ENCODE results near the gene MAPK8IP3. TPM values are rescaled to one million over a fixed set of nuclear protein-coding genes. Genes with fewer than 3 reads are reported as not detected.

MAPK8IP3 gene
- polyA plus RNA-seq, 3 donors, result 1.1 to 185 (median 2.1) TPM

DNA sequence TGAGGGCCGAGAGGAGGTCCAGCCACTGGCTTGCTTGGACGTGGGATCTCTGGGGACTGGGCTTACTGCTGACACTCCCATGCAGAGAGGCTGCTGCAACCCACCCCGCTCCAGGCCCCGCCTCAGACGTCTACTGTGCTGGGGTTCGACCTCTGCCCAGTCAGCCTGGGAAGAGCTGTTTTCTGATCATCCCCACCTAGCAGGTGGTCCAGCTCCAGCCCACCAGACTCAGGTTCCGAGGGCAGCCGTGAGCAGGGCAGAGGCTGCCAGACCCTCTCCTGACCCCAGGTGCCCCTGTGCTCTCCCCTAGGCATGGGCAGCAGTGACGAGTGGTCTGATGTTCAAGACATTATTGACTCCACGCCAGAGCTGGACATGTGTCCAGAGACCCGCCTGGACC is 41.9 kb downstream of the MAPK8IP3 start:
- no peaks in the 10 kb centered on the region for H3K27me3 ChIP-seq (ENCODE audit: control insufficient read depth in 2 of 2, insufficient read depth in 2 of 2, low read length in 2 of 2)
- H3K79me2 ChIP-seq (ENCODE audit: insufficient read depth, low read length), result no peaks in the 10 kb centered on the region
- intact Hi-C loops (cut with micrococcal nuclease), result no loop called here
- no peak overlapping the region for H2AFZ ChIP-seq (ENCODE audit: insufficient read depth, low read depth, low read length, poor library complexity, severe bottlenecking)
- no peaks in the 10 kb centered on the region for H3K9me3 ChIP-seq (replicated peaks in 1 of 2; ENCODE audit: control insufficient read depth in 1 of 2, insufficient read depth in 1 of 2, low read length in 2 of 2)
- TF ChIP-seq, protein P1, sequence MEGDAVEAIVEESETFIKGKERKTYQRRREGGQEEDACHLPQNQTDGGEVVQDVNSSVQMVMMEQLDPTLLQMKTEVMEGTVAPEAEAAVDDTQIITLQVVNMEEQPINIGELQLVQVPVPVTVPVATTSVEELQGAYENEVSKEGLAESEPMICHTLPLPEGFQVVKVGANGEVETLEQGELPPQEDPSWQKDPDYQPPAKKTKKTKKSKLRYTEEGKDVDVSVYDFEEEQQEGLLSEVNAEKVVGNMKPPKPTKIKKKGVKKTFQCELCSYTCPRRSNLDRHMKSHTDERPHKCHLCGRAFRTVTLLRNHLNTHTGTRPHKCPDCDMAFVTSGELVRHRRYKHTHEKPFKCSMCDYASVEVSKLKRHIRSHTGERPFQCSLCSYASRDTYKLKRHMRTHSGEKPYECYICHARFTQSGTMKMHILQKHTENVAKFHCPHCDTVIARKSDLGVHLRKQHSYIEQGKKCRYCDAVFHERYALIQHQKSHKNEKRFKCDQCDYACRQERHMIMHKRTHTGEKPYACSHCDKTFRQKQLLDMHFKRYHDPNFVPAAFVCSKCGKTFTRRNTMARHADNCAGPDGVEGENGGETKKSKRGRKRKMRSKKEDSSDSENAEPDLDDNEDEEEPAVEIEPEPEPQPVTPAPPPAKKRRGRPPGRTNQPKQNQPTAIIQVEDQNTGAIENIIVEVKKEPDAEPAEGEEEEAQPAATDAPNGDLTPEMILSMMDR (IDR thresholded peaks at IDR 0.05), result no peak
- Mint-ChIP-seq H3K27ac (peak overlapping the region in 1 of 7 donors; percentile 31), H3K4me3 (no peak overlapping the region), H3K4me1 (no peaks in the 10 kb centered on the region), H3K27me3 (ENCODE audit: low read depth in 3 of 3) (peaks cover 0 to 1% (median 0%) of the 10 kb centered on the region in 3 donors), H3K9me3 (peaks cover 0 to 2% (median 0%) of the 10 kb centered on the region in 7 donors), H3K36me3 (peaks cover 74 to 100% of the 10 kb centered on the region in 2 donors)
- no peak overlapping the region for H3K4me3 ChIP-seq (replicated peaks in 1 of 3; ENCODE audit: low read depth in 2 of 3, low read length in 3 of 3)
- DNase-seq, result no peak
- H3K36me3 ChIP-seq (replicated peaks in 1 of 2; ENCODE audit: control insufficient read depth in 1 of 2, insufficient read depth in 2 of 2, low read length in 2 of 2), result peaks cover 89 to 92% of the 10 kb centered on the region in 2 donors
- no peak overlapping the region for H3K4me2 ChIP-seq (replicated peaks; ENCODE audit: extremely low read depth, low read length, poor library complexity, severe bottlenecking)
- H3K4me1 ChIP-seq (ENCODE audit: control insufficient read depth in 1 of 2, insufficient read depth in 2 of 2, low read length in 2 of 2), result no peaks in the 10 kb centered on the region
- 97% methylated on average over 10 of the region's 11 CpGs for WGBS (ENCODE audit: insufficient coverage)
- H3K27ac ChIP-seq (ENCODE audit: low read depth in 1 of 2, low read length in 2 of 2), result no peak overlapping the region
- no peak overlapping the region for H3K9ac ChIP-seq (ENCODE audit: insufficient read depth, low read length, poor library complexity, severe bottlenecking)
- peaks cover 26% of the 10 kb centered on the region for H4K20me1 ChIP-seq (ENCODE audit: insufficient read depth, low read length)

DNA sequence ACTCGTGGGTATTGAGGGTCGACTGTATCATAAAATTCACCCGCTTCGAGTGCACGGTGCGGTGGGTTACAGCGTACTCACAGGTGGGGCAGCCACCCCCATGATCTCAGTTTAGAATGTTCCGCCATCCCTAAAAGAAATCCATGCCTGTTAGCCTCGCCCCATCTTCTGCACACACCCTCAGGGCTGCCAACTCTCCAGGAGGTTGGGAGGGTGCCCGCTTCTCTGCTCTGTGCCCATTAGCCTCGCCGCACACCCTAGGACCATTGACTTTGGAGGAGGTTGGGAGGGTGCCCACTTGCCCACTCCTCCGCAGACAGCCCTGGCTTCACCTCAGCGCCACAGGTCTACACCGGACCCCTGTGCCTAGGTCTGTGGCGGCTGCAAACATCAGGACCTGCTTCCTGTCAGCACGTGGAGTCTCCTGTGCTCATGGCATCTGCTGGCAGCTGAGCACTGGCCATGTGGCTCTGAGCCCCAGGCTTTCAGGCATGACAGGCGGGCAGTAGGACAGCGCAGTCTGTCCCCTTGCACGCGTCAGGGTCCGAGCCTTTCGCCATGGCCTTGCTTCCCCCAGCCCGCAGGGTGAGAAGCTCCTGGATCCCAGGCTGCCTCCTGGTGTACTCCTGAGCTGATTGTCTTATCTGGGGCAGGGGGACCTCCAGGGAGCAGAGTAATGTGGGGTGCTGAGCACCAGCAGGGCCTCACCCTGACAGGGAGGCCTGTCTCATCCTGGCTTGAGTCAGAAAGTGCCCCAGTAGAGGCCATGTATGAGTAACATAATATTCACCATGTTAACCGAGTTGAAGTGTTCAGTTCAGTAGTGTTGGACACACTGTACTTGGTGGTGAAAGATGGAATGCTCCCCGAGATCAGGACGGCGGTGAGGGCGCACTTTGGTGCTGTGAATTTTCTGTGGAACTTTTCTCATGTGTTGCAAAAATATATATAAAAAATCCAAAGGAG is 43.4 kb downstream of the MAPK8IP3 start:
- no peak for DNase-seq
- no peak overlapping the region for H3K4me3 ChIP-seq (replicated peaks in 1 of 3; ENCODE audit: low read depth in 2 of 3, low read length in 3 of 3)
- H3K79me2 ChIP-seq (ENCODE audit: insufficient read depth, low read length), result no peaks in the 10 kb centered on the region
- no peaks in the 10 kb centered on the region for H3K27me3 ChIP-seq (ENCODE audit: control insufficient read depth in 2 of 2, insufficient read depth in 2 of 2, low read length in 2 of 2)
- Mint-ChIP-seq H3K4me3 (no peak overlapping the region), H3K27me3 (ENCODE audit: low read depth in 3 of 3) (peaks cover 0 to 1% (median 0%) of the 10 kb centered on the region in 3 donors), H3K27ac (no peak overlapping the region), H3K9me3 (peaks cover 0 to 2% (median 0%) of the 10 kb centered on the region in 7 donors), H3K36me3 (peaks cover 69 to 95% of the 10 kb centered on the region in 2 donors), H3K4me1 (no peaks in the 10 kb centered on the region)
- peaks cover 77 to 89% of the 10 kb centered on the region in 2 donors for H3K36me3 ChIP-seq (replicated peaks in 1 of 2; ENCODE audit: control insufficient read depth in 1 of 2, insufficient read depth in 2 of 2, low read length in 2 of 2)
- 98% methylated on average over 20 of the region's 29 CpGs for WGBS (ENCODE audit: insufficient coverage)
- peaks cover 22% of the 10 kb centered on the region for H4K20me1 ChIP-seq (ENCODE audit: insufficient read depth, low read length)
- intact Hi-C loops (cut with micrococcal nuclease), result no loop called here
- TF ChIP-seq, protein P1 (IDR thresholded peaks at IDR 0.05), result no peak
- no peak overlapping the region for H2AFZ ChIP-seq (ENCODE audit: insufficient read depth, low read depth, low read length, poor library complexity, severe bottlenecking)
- H3K27ac ChIP-seq (ENCODE audit: low read depth in 1 of 2, low read length in 2 of 2), result no peak overlapping the region
- no peaks in the 10 kb centered on the region for H3K4me1 ChIP-seq (ENCODE audit: control insufficient read depth in 1 of 2, insufficient read depth in 2 of 2, low read length in 2 of 2)
- H3K9ac ChIP-seq (ENCODE audit: insufficient read depth, low read length, poor library complexity, severe bottlenecking), result no peak overlapping the region
- H3K4me2 ChIP-seq (replicated peaks; ENCODE audit: extremely low read depth, low read length, poor library complexity, severe bottlenecking), result no peak overlapping the region
- H3K9me3 ChIP-seq (replicated peaks in 1 of 2; ENCODE audit: control insufficient read depth in 1 of 2, insufficient read depth in 1 of 2, low read length in 2 of 2), result no peaks in the 10 kb centered on the region
